HAP-1 (cell line): Measurements from ENCODE around the gene PRDM16.

ENCODE experiments used
- DNase-seq, 2 experiments: peaks; one replicate each; pipeline ENCODE4 v3.0.0-alpha.2; 2016 to 2020; ENCODE audit warnings: low spot score in 2 of 2
- H3K27me3 ChIP-seq: fragments of 250-450 bp; sonication (Bioruptor Pico); 2 replicates; pipeline ENCODE4 v1.5.1; 2020; ENCODE audit warnings: low read depth, mild to moderate bottlenecking, moderate library complexity
- H3K36me3 ChIP-seq: fragments of 250-450 bp; sonication (Bioruptor Pico); replicated peaks from 2 replicates; pipeline ENCODE4 v1.5.1; 2020; ENCODE audit warnings: mild to moderate bottlenecking
- H3K4me1 ChIP-seq: fragments of 250-450 bp; sonication (Bioruptor Pico); 2 replicates; pipeline ENCODE4 v1.5.1; 2020; ENCODE audit warnings: mild to moderate bottlenecking
- H3K4me3 ChIP-seq: fragments of 250-450 bp; sonication (Bioruptor Pico); 2 replicates; pipeline ENCODE4 v1.5.1; 2020; ENCODE audit warnings: mild to moderate bottlenecking, moderate library complexity
- H3K9me3 ChIP-seq: fragments of 250-450 bp; sonication (Bioruptor Pico); 2 replicates; pipeline ENCODE4 v1.5.1; 2020; ENCODE audit warnings: mild to moderate bottlenecking, moderate library complexity
- in situ Hi-C: fragments of 300-500 bp; cut with MboI; formaldehyde crosslinking; loops from 3 replicates; pipeline ENCODE4 v1.14.3; 2020; ENCODE audit warnings: low sequenced_read_pairs, inconsistent platforms, mixed read lengths

PRDM16 gene

GRCh38 chr1:3329640-3330281 is 260.8 kb downstream of the PRDM16 start:
- no peaks in the 10 kb centered on the region for H3K36me3 ChIP-seq
- no peaks in the 10 kb centered on the region for H3K4me1 ChIP-seq
- H3K27me3 ChIP-seq = no peaks in the 10 kb centered on the region
- H3K9me3 ChIP-seq = no peaks in the 10 kb centered on the region
- in situ Hi-C loops = no loop called here
- no peak overlapping the region for H3K4me3 ChIP-seq
- no peak for DNase-seq

- in situ Hi-C loops = no loop called here
- no peak for DNase-seq
- Histone ChIP-seq H3K36me3 (no peaks in the 10 kb centered on the region), H3K4me1 (no peaks in the 10 kb centered on the region), H3K27me3 (no peaks in the 10 kb centered on the region), H3K4me3 (no peak overlapping the region), H3K9me3 (no peaks in the 10 kb centered on the region)
Measured at GRCh38 chr1:3330771-3331245, 261.8 kb downstream of the PRDM16 start.

- no peaks in the 10 kb centered on the region for H3K36me3 ChIP-seq
- in situ Hi-C loops = no loop called here
- no peak for DNase-seq
- H3K9me3 ChIP-seq = no peaks in the 10 kb centered on the region
- no peak overlapping the region for H3K4me3 ChIP-seq
- H3K4me1 ChIP-seq = no peaks in the 10 kb centered on the region
- H3K27me3 ChIP-seq = no peaks in the 10 kb centered on the region
Measured at GRCh38 chr1:3331564-3331963, 262.6 kb downstream of the PRDM16 start.

GRCh38 chr1:3332043-3332442 is 263.0 kb downstream of the PRDM16 start:
- Histone ChIP-seq H3K27me3 (no peaks in the 10 kb centered on the region), H3K9me3 (no peaks in the 10 kb centered on the region), H3K4me1 (no peaks in the 10 kb centered on the region), H3K4me3 (no peak overlapping the region), H3K36me3 (no peaks in the 10 kb centered on the region)
- no peak for DNase-seq
- in situ Hi-C loops = no loop called here

DNA sequence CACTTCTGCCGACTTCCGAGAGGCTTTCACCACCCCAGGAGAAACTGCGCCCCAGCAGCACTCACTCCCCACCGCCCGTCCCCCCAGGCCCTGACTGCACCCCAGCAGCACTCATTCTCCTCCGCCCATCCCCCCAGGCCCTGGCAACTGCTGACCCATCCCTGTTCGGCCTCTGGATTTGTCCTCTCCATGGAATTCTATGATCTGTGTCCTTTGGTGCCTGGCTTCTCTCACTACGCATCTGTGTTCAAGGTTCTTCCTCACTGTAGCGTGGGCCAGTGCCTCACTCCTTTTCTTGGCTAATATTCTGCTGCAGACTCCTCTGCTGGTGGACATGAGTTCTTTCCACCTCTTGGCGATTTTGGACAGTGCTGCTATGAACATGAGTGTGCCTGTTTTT is 263.7 kb downstream of the PRDM16 start:
- no peaks in the 10 kb centered on the region for H3K36me3 ChIP-seq
- H3K4me1 ChIP-seq = no peaks in the 10 kb centered on the region
- no peaks in the 10 kb centered on the region for H3K9me3 ChIP-seq
- no peak for DNase-seq
- no peaks in the 10 kb centered on the region for H3K27me3 ChIP-seq
- in situ Hi-C loops = no loop called here
- H3K4me3 ChIP-seq = no peak overlapping the region

DNA sequence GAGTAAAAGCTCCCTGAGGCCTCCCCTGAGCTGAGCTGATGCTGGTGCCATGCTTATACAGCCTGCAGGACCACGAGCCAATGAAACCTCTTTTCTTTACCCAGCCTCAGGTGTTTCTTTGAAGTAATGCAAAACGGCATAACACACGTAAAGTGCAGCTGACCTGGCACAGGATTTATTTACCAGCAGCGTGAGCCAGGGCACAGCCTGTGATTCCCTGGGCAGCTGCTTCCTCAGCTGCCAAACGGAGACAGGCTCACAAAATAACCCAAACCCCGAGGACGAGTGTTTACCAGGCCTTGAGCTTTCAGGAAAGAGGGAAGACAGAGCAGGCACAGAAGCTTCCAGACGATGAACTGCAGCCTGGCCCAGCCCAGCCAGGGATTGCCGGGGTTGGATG is 264.9 kb downstream of the PRDM16 start:
- Histone ChIP-seq H3K9me3 (no peaks in the 10 kb centered on the region), H3K4me1 (no peaks in the 10 kb centered on the region), H3K27me3 (no peaks in the 10 kb centered on the region), H3K36me3 (no peaks in the 10 kb centered on the region), H3K4me3 (no peak overlapping the region)
- in situ Hi-C loops = no loop called here
- no peak for DNase-seq

- Histone ChIP-seq H3K4me1 (no peaks in the 10 kb centered on the region), H3K27me3 (no peaks in the 10 kb centered on the region), H3K4me3 (no peak overlapping the region), H3K36me3 (no peaks in the 10 kb centered on the region), H3K9me3 (no peaks in the 10 kb centered on the region)
- in situ Hi-C loops = no loop called here
- no peak for DNase-seq
Measured at GRCh38 chr1:3334366-3334765, 265.4 kb downstream of the PRDM16 start.

- Histone ChIP-seq H3K27me3 (no peaks in the 10 kb centered on the region), H3K9me3 (no peaks in the 10 kb centered on the region), H3K4me3 (no peak overlapping the region), H3K4me1 (no peaks in the 10 kb centered on the region), H3K36me3 (no peaks in the 10 kb centered on the region)
- no peak for DNase-seq
- in situ Hi-C loops = no loop called here
Measured at GRCh38 chr1:3335754-3336640, 267.0 kb downstream of the PRDM16 start.

GRCh38 chr1:3336641-3337630 is 267.9 kb downstream of the PRDM16 start:
- no peak overlapping the region for H3K4me3 ChIP-seq
- no peaks in the 10 kb centered on the region for H3K27me3 ChIP-seq
- no peaks in the 10 kb centered on the region for H3K9me3 ChIP-seq
- no peak for DNase-seq
- H3K36me3 ChIP-seq = no peaks in the 10 kb centered on the region
- no peaks in the 10 kb centered on the region for H3K4me1 ChIP-seq
- in situ Hi-C loops = no loop called here

- in situ Hi-C loops = no loop called here
- H3K9me3 ChIP-seq = no peaks in the 10 kb centered on the region; the same call in 1 of the 2 replicates
- H3K4me3 ChIP-seq = no peak overlapping the region
- H3K36me3 ChIP-seq = no peaks in the 10 kb centered on the region
- no peaks in the 10 kb centered on the region for H3K27me3 ChIP-seq
- no peaks in the 10 kb centered on the region for H3K4me1 ChIP-seq
- no peak for DNase-seq
Measured at GRCh38 chr1:3337798-3338724, 269.1 kb downstream of the PRDM16 start.

- no peaks in the 10 kb centered on the region for H3K36me3 ChIP-seq
- no peaks in the 10 kb centered on the region; the same call in 1 of the 2 replicates for H3K9me3 ChIP-seq
- in situ Hi-C loops = no loop called here
- no peaks in the 10 kb centered on the region for H3K27me3 ChIP-seq
- no peak for DNase-seq
- H3K4me1 ChIP-seq = no peaks in the 10 kb centered on the region
- H3K4me3 ChIP-seq = no peak overlapping the region
Measured at GRCh38 chr1:3338725-3339070, 269.7 kb downstream of the PRDM16 start.

- no peaks in the 10 kb centered on the region for H3K36me3 ChIP-seq
- in situ Hi-C loops = no loop called here
- H3K9me3 ChIP-seq = peaks cover 9% of the 10 kb centered on the region
- no peaks in the 10 kb centered on the region for H3K4me1 ChIP-seq
- H3K27me3 ChIP-seq = no peaks in the 10 kb centered on the region
- H3K4me3 ChIP-seq = no peak overlapping the region
- DNase-seq = no peak
Measured at GRCh38 chr1:3339856-3340255, 270.9 kb downstream of the PRDM16 start.
